ENCODE measurements around the gene GNG2.

GNG2 gene

DNA sequence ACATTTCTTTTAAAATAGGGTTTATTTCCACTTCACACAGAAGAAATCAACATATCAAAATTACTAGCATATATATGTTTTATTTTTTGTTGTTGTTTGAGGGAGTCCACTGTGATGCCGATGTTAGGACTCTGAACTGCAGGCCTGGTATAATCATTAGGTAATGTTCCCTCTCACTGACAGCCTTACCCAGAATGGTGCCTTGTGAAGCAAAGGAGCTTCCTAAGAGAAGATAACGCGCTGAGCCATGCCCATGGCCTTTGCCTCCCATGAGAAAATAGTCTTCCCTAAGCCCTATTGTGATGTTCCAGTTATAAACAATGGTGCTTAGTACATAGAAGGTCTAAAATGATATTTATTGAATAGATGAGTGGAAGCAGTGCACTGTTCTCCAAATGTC, 12.0 kb downstream of the GNG2 start:
- H4K8ac ChIP-seq (ENCODE audit: low read depth, low read length) = no peak overlapping the region
- no peaks in the 10 kb centered on the region for H3K4me1 ChIP-seq (ENCODE audit: control insufficient read depth in 1 of 2, insufficient read depth in 2 of 2, low read length in 2 of 2)
- H3K79me1 ChIP-seq (ENCODE audit: low read length) = no peaks in the 10 kb centered on the region
- H3K4me3 ChIP-seq (ENCODE audit: low read depth, low read length) = no peak overlapping the region
- H3K27me3 ChIP-seq (ENCODE audit: insufficient read depth, low read length) = no peaks in the 10 kb centered on the region
- no peak overlapping the region for H2BK5ac ChIP-seq (ENCODE audit: low read depth, low read length, poor library complexity)
- no peak overlapping the region for H3K4ac ChIP-seq (ENCODE audit: low read depth, low read length)
- no peaks in the 10 kb centered on the region for H3K9me3 ChIP-seq (ENCODE audit: insufficient read depth, low read depth, low read length)
- H3K4me2 ChIP-seq (ENCODE audit: low read length) = no peak overlapping the region
- H3K27ac ChIP-seq (ENCODE audit: low read depth, low read length) = no peak overlapping the region
- no peak overlapping the region for H2BK12ac ChIP-seq (ENCODE audit: low read length)
- H3K23ac ChIP-seq (ENCODE audit: low read length) = no peak overlapping the region
- no peak overlapping the region for H2AFZ ChIP-seq (ENCODE audit: insufficient read depth, low read length, poor library complexity)
- no peak overlapping the region for H2AK5ac ChIP-seq (ENCODE audit: low read length)
- no peak overlapping the region for H3K9ac ChIP-seq (ENCODE audit: low read length)
- H4K91ac ChIP-seq (ENCODE audit: low read depth, low read length) = no peak overlapping the region
- no peak for DNase-seq
- no peaks in the 10 kb centered on the region for H3K36me3 ChIP-seq (ENCODE audit: control insufficient read depth in 1 of 2, insufficient read depth in 2 of 2, low read length in 2 of 2)
- H4K12ac ChIP-seq (ENCODE audit: low read depth, low read length) = no peak overlapping the region
- H2BK120ac ChIP-seq (ENCODE audit: insufficient read depth, low read length, poor library complexity) = no peak overlapping the region
- H3K79me2 ChIP-seq (ENCODE audit: control insufficient read depth, insufficient read depth, low read length, poor library complexity) = no peaks in the 10 kb centered on the region
- H3K14ac ChIP-seq (ENCODE audit: low read length) = no peak overlapping the region
- no CpG with 5 or more reads among the region's 3 CpGs for WGBS (ENCODE audit: extremely low coverage, insufficient coverage, insufficient read length)
- no peak overlapping the region for H3K18ac ChIP-seq (ENCODE audit: low read length)

DNA sequence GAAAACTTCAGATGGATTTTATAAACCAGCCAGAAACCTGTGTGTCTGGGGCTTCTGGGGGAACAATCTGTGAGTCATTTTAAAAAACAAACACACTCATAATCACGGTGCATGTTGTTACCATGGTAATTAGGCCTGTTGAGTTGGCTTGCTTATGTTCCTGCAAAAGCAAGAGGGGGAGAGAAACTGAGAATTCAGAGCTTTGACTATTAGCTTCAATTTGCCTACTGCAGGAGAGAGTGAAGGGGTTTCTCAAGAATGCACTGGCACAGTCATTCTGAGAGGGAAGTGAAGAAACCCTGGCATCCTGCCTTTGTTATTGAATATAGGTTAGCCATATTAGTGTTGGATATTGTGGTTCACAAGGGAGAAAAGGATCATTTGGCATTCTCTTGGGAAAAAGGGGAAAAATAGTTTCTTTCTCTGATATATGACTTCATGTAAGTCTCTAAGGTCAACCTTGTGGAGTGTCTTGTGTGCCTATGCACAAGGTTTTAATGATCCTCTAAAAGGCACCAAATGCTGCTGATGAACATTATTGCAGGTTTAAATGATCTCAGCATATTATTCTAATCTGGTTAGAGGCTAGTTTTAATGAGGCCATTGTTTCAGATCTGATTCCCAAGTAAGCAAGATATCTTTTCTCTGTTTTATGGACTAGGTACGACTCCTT, 12.9 kb downstream of the GNG2 start:
- Histone ChIP-seq H3K4me1 (ENCODE audit: control insufficient read depth in 1 of 2, insufficient read depth in 2 of 2, low read length in 2 of 2) (no peaks in the 10 kb centered on the region), H3K4ac (ENCODE audit: low read depth, low read length) (no peak overlapping the region), H2BK5ac (ENCODE audit: low read depth, low read length, poor library complexity) (no peak overlapping the region), H3K4me3 (ENCODE audit: low read depth, low read length) (no peak overlapping the region), H3K23ac (ENCODE audit: low read length) (no peak overlapping the region), H4K91ac (ENCODE audit: low read depth, low read length) (no peak overlapping the region), H3K27ac (ENCODE audit: low read depth, low read length) (no peak overlapping the region), H3K9me3 (ENCODE audit: insufficient read depth, low read depth, low read length) (no peaks in the 10 kb centered on the region), H2AFZ (ENCODE audit: insufficient read depth, low read length, poor library complexity) (no peak overlapping the region), H3K4me2 (ENCODE audit: low read length) (no peak overlapping the region), H3K36me3 (ENCODE audit: control insufficient read depth in 1 of 2, insufficient read depth in 2 of 2, low read length in 2 of 2) (no peaks in the 10 kb centered on the region), H4K12ac (ENCODE audit: low read depth, low read length) (no peak overlapping the region), H2AK5ac (ENCODE audit: low read length) (no peak overlapping the region), H3K79me1 (ENCODE audit: low read length) (no peaks in the 10 kb centered on the region), H3K14ac (ENCODE audit: low read length) (no peak overlapping the region), H3K79me2 (ENCODE audit: control insufficient read depth, insufficient read depth, low read length, poor library complexity) (no peaks in the 10 kb centered on the region), H3K27me3 (ENCODE audit: insufficient read depth, low read length) (no peaks in the 10 kb centered on the region), H3K18ac (ENCODE audit: low read length) (no peak overlapping the region), H3K9ac (ENCODE audit: low read length) (no peak overlapping the region), H2BK12ac (ENCODE audit: low read length) (no peak overlapping the region), H4K8ac (ENCODE audit: low read depth, low read length) (no peak overlapping the region), H2BK120ac (ENCODE audit: insufficient read depth, low read length, poor library complexity) (no peak overlapping the region)
- peak in 1 of 2 donors; percentile 23 for DNase-seq
- WGBS (ENCODE audit: extremely low coverage, insufficient coverage, insufficient read length) = no CpG with 5 or more reads among the region's 2 CpGs

DNA sequence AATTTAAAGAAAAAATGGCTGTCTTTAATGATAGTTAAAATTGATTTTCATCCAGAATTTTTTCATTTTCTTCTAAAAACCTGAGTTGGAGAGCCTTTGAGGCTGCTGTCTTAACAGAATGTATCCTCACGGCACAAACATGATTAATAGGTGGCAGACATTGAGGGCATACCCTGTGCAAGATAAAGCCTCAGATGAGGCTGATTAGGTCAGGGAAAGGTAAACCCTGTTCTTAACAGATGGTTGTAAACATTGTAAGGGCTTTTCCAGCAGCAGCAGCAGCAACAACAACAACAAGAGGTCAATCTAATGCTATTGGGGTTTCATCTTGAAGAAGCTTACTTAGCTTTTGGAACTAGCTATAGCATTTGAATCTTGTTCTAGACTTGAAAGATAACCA, 17.4 kb downstream of the GNG2 start:
- DNase-seq = no peak
- Histone ChIP-seq H3K4me2 (ENCODE audit: low read length) (no peak overlapping the region), H4K12ac (ENCODE audit: low read depth, low read length) (no peak overlapping the region), H3K27me3 (ENCODE audit: insufficient read depth, low read length) (no peaks in the 10 kb centered on the region), H4K8ac (ENCODE audit: low read depth, low read length) (no peak overlapping the region), H3K9me3 (ENCODE audit: insufficient read depth, low read depth, low read length) (no peaks in the 10 kb centered on the region), H3K4ac (ENCODE audit: low read depth, low read length) (no peak overlapping the region), H2BK12ac (ENCODE audit: low read length) (no peak overlapping the region), H3K14ac (ENCODE audit: low read length) (no peak overlapping the region), H3K23ac (ENCODE audit: low read length) (no peak overlapping the region), H3K79me2 (ENCODE audit: control insufficient read depth, insufficient read depth, low read length, poor library complexity) (no peaks in the 10 kb centered on the region), H3K18ac (ENCODE audit: low read length) (no peak overlapping the region), H3K4me3 (ENCODE audit: low read depth, low read length) (no peak overlapping the region), H3K36me3 (ENCODE audit: control insufficient read depth in 1 of 2, insufficient read depth in 2 of 2, low read length in 2 of 2) (no peaks in the 10 kb centered on the region), H3K4me1 (ENCODE audit: control insufficient read depth in 1 of 2, insufficient read depth in 2 of 2, low read length in 2 of 2) (no peaks in the 10 kb centered on the region), H2BK5ac (ENCODE audit: low read depth, low read length, poor library complexity) (no peak overlapping the region), H3K9ac (ENCODE audit: low read length) (no peak overlapping the region), H3K27ac (ENCODE audit: low read depth, low read length) (no peak overlapping the region), H2AK5ac (ENCODE audit: low read length) (no peak overlapping the region), H4K91ac (ENCODE audit: low read depth, low read length) (no peak overlapping the region), H2AFZ (ENCODE audit: insufficient read depth, low read length, poor library complexity) (no peak overlapping the region), H2BK120ac (ENCODE audit: insufficient read depth, low read length, poor library complexity) (no peak overlapping the region), H3K79me1 (ENCODE audit: low read length) (no peaks in the 10 kb centered on the region)
- WGBS (ENCODE audit: extremely low coverage, insufficient coverage, insufficient read length) = no CpG with 5 or more reads among the region's 1 CpG

DNA sequence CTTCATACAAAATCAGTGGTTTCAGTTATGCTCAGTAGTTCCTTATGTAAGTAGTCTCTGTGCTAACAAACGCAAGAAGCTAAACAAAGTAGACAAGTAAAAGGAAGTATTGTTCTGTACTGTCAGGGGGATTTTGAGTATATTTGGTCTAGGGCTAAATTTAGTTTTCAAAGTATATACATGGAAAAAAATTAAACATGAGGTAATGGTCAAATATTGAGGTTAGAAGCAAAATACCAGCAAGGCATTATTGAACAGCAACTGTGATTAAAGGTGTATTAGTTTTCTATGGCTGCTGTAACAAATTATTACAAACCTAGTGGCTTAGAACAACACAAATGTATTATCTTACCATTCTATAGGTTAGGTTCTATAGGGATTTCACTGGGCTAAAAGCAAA, 18.8 kb downstream of the GNG2 start:
- no peaks in the 10 kb centered on the region for H3K79me1 ChIP-seq (ENCODE audit: low read length)
- no peak overlapping the region for H3K14ac ChIP-seq (ENCODE audit: low read length)
- H3K27me3 ChIP-seq (ENCODE audit: insufficient read depth, low read length) = no peaks in the 10 kb centered on the region
- WGBS (ENCODE audit: extremely low coverage, insufficient coverage, insufficient read length) = no CpG with 5 or more reads among the region's 1 CpG
- no peak overlapping the region for H2BK5ac ChIP-seq (ENCODE audit: low read depth, low read length, poor library complexity)
- H3K36me3 ChIP-seq (ENCODE audit: control insufficient read depth in 1 of 2, insufficient read depth in 2 of 2, low read length in 2 of 2) = no peaks in the 10 kb centered on the region
- no peak overlapping the region for H2AFZ ChIP-seq (ENCODE audit: insufficient read depth, low read length, poor library complexity)
- no peak overlapping the region for H3K4me3 ChIP-seq (ENCODE audit: low read depth, low read length)
- no peak overlapping the region for H2AK5ac ChIP-seq (ENCODE audit: low read length)
- H2BK120ac ChIP-seq (ENCODE audit: insufficient read depth, low read length, poor library complexity) = no peak overlapping the region
- H3K4ac ChIP-seq (ENCODE audit: low read depth, low read length) = no peak overlapping the region
- no peak for DNase-seq
- H3K4me2 ChIP-seq (ENCODE audit: low read length) = no peak overlapping the region
- no peak overlapping the region for H3K9ac ChIP-seq (ENCODE audit: low read length)
- H4K8ac ChIP-seq (ENCODE audit: low read depth, low read length) = no peak overlapping the region
- H3K18ac ChIP-seq (ENCODE audit: low read length) = no peak overlapping the region
- no peaks in the 10 kb centered on the region for H3K79me2 ChIP-seq (ENCODE audit: control insufficient read depth, insufficient read depth, low read length, poor library complexity)
- no peak overlapping the region for H3K27ac ChIP-seq (ENCODE audit: low read depth, low read length)
- no peaks in the 10 kb centered on the region for H3K4me1 ChIP-seq (ENCODE audit: control insufficient read depth in 1 of 2, insufficient read depth in 2 of 2, low read length in 2 of 2)
- H3K23ac ChIP-seq (ENCODE audit: low read length) = no peak overlapping the region
- H3K9me3 ChIP-seq (ENCODE audit: insufficient read depth, low read depth, low read length) = no peaks in the 10 kb centered on the region
- H4K12ac ChIP-seq (ENCODE audit: low read depth, low read length) = no peak overlapping the region
- no peak overlapping the region for H4K91ac ChIP-seq (ENCODE audit: low read depth, low read length)
- no peak overlapping the region for H2BK12ac ChIP-seq (ENCODE audit: low read length)

All from trophoblast cell (in vitro differentiated cells and primary cell).